Prostate gland (tissue), 2 donors: Measurements from ENCODE around the gene CRYGS.

ENCODE experiments used
- POLR2A ChIP-seq: fragments of 450-650 bp; IDR thresholded peaks from one replicate; pipeline ENCODE4 v1.6.1; 2016; ENCODE audit warnings: antibody characterized with exemption, mild to moderate bottlenecking
- POLR2AphosphoS5 ChIP-seq: sonication (generic); formaldehyde crosslinking; IDR thresholded peaks from one replicate; pipeline ENCODE4 v1.6.1; 2017; ENCODE audit warnings: antibody characterized with exemption
- TF ChIP-seq, protein P1 (sequence below), 4 experiments: fragments of 200-600 bp in 2 of 4; fragments of 450-650 bp in 2 of 4; sonication (generic) in 2 of 4; IDR thresholded peaks; 1 replicate in 3 of 4; 2 replicates in 1 of 4; pipeline ENCODE4 v1.5.1; 2016 to 2019; ENCODE audit warnings: antibody characterized with exemption in 4 of 4, mild to moderate bottlenecking in 2 of 4, moderate library complexity in 2 of 4

DNA sequence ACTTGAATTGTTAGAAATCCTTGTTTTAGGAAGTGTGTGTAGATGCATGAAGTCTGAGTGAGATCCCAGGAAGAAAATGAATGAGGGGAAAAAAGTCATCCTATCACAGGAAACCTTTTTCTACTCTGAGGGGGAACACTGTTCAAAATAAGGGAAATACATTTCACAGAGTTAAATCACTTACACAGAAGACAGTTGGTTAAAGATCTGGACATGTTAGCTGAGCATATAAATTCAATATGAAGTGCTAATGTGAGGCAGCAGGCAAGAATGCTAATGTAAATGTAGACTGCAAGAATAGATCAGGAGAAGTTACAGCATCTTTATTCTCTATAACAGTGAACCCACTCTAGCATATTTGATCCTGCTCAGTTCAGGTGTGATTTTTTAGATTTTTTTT, 20.4 kb upstream of the CRYGS start:
- TF ChIP-seq, protein P1, sequence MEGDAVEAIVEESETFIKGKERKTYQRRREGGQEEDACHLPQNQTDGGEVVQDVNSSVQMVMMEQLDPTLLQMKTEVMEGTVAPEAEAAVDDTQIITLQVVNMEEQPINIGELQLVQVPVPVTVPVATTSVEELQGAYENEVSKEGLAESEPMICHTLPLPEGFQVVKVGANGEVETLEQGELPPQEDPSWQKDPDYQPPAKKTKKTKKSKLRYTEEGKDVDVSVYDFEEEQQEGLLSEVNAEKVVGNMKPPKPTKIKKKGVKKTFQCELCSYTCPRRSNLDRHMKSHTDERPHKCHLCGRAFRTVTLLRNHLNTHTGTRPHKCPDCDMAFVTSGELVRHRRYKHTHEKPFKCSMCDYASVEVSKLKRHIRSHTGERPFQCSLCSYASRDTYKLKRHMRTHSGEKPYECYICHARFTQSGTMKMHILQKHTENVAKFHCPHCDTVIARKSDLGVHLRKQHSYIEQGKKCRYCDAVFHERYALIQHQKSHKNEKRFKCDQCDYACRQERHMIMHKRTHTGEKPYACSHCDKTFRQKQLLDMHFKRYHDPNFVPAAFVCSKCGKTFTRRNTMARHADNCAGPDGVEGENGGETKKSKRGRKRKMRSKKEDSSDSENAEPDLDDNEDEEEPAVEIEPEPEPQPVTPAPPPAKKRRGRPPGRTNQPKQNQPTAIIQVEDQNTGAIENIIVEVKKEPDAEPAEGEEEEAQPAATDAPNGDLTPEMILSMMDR (IDR thresholded peaks at IDR 0.05): no peak
- TF ChIP-seq POLR2A: no peak
- no peak for TF ChIP-seq POLR2AphosphoS5
